ENCODE results near the gene RPS6KB1. TPM values are rescaled to one million over a fixed set of nuclear protein-coding genes. Genes with fewer than 3 reads are reported as not detected.
A peak's percentile ranks its signal among the peaks of the same experiment; 100 is the strongest.
"Not testable (repeated sequence)": the region's sequence is repeated elsewhere in the genome, so short reads cannot be mapped to it uniquely, and the experiment has no call there.

The RPS6KB1 gene
- total RNA-seq, 1 experiment from 2014 or later: 21.6 TPM

- TF ChIP-seq ZBTB43 (CRISPR knock-in tag; IDR thresholded peaks at IDR 0.05): no peak
- TF ChIP-seq ZBTB21 (CRISPR knock-in tag; IDR thresholded peaks at IDR 0.05; ENCODE audit: borderline replicate concordance): no peak
Measured at GRCh38 chr17:59963738-59964481, 71.0 kb downstream of the RPS6KB1 start (continued).

GRCh38 chr17:59964482-59965328 is 71.8 kb downstream of the RPS6KB1 start, which contains the start of gene RNFT1:
TSS of gene RNFT1 (minus strand) at chr17:59964740. CDS start at chr17:59964663, 77 bp downstream.
- H3K4me3 Mint-ChIP-seq: peak within 1 kb of the TSS; percentile 79
- H3K36me3 Mint-ChIP-seq: no peaks in the 10 kb centered on the region
- DNase-seq (ENCODE audit: low spot score) (peak; percentile 86), ATAC-seq (peak; percentile 92)
- H3K4me1 Mint-ChIP-seq: peaks cover 11% of the 10 kb centered on the region
- TF ChIP-seq ZNF396 (CRISPR knock-in tag; IDR thresholded peaks at IDR 0.05; ENCODE audit: borderline replicate concordance): no peak
- TF ChIP-seq FOXP1 (CRISPR knock-in tag; IDR thresholded peaks at IDR 0.05; ENCODE audit: borderline replicate concordance): peak; percentile 68; the same call in 1 of the 2 replicates
- 0 out of 2 replicates have a peak, but pooled peaks have one; percentile 31 for TF ChIP-seq ESRRA (CRISPR knock-in tag; IDR thresholded peaks at IDR 0.05; ENCODE audit: borderline replicate concordance)
- 0 out of 2 replicates have a peak, but pooled peaks have one; percentile 39 for TF ChIP-seq MAX (CRISPR knock-in tag; IDR thresholded peaks at IDR 0.05)
- TF ChIP-seq SP1 (CRISPR knock-in tag; conservative IDR thresholded peaks at IDR 0.05): 0 out of 2 replicates have a peak, but pooled peaks have one; percentile 15
- TF ChIP-seq ZMAT4 (CRISPR knock-in tag; IDR thresholded peaks at IDR 0.05): no peak
- no peak for TF ChIP-seq NFYB (CRISPR knock-in tag; conservative IDR thresholded peaks at IDR 0.05; ENCODE audit: low read depth)
- TF ChIP-seq IRF1 (CRISPR knock-in tag; IDR thresholded peaks at IDR 0.05): no peak
- no peak for TF ChIP-seq E2F4 (CRISPR knock-in tag; IDR thresholded peaks at IDR 0.05; ENCODE audit: borderline replicate concordance, low read depth)
- TF ChIP-seq GABPB1 (CRISPR knock-in tag; IDR thresholded peaks at IDR 0.05): peak; percentile 61; the same call in 1 of the 2 replicates
- TF ChIP-seq HMGA2 (CRISPR knock-in tag; IDR thresholded peaks at IDR 0.05): no peak
- TF ChIP-seq E2F1 (CRISPR knock-in tag; IDR thresholded peaks at IDR 0.05): no peak
- no peak for TF ChIP-seq ZNF317 (CRISPR knock-in tag; IDR thresholded peaks at IDR 0.05; ENCODE audit: borderline replicate concordance, low read depth)
- TF ChIP-seq GRHL2 (CRISPR knock-in tag; IDR thresholded peaks at IDR 0.05; ENCODE audit: insufficient replicate concordance, severe bottlenecking): no peak
- no peak for TF ChIP-seq CTCF (IDR thresholded peaks at IDR 0.05)
- ChIA-PET CTCF (interaction anchor here (0.6 to 2.5 kb wide), 8 partner anchors 41 to 231 kb away, joined by 3 to 22 read pairs (median 4); no protein-coding TSS in a partner anchor), POLR2A (interaction anchor here (0.6 to 1.0 kb wide), 2 partner anchors 72 to 179 kb away, joined by 3 to 4 read pairs; partner anchors contain the start of genes RPS6KB1 and TUBD1)
- H3K27me3 Mint-ChIP-seq (ENCODE audit: low read depth): peaks cover 25% of the 10 kb centered on the region
- H3K9me3 Mint-ChIP-seq: no peaks in the 10 kb centered on the region
- H3K27ac Mint-ChIP-seq: peak within 1 kb of the TSS; percentile 67; the same call in 1 of the 2 replicates

- CTCF ChIA-PET: not testable (repeated sequence)
Measured at GRCh38 chr17:59971771-59972170, 78.8 kb downstream of the RPS6KB1 start.

More at GRCh38 chr17:59971771-59972170, 78.8 kb downstream of the RPS6KB1 start:
- H3K4me1 Mint-ChIP-seq; H3K4me3 Mint-ChIP-seq; ATAC-seq; DNase-seq (ENCODE audit: low spot score); H3K36me3 Mint-ChIP-seq; H3K9me3 Mint-ChIP-seq; H3K27me3 Mint-ChIP-seq (ENCODE audit: low read depth); POLR2A ChIA-PET; H3K27ac Mint-ChIP-seq: not testable (repeated sequence)
